Activated T-cell treated with anti-CD3 and anti-CD28 coated beads, Interleukin-2, amount 50 U/mL, for 72 hours (primary cell): ENCODE data around the gene GAPDH. TPM values are rescaled to one million over a fixed set of nuclear protein-coding genes. Genes with fewer than 3 reads are reported as not detected.
A peak's percentile ranks its signal among the peaks of the same experiment; 100 is the strongest.
"Not testable (repeated sequence)": the region's sequence is repeated elsewhere in the genome, so short reads cannot be mapped to it uniquely, and the experiment has no call there.

Source experiments
- ATAC-seq, 2 donors: fragments of 150-1000 bp; cut with Tn5 transposase; replicated peaks in 1 of 2; 2 replicates each; pipeline ENCODE4 v1.10.0; 2021; ENCODE audit warnings: moderate library complexity in 2 of 2, mild to moderate bottlenecking in 1 of 2
- DNase-seq, 2 donors: peaks; one replicate each; pipeline ENCODE4 v3.0.0; 2021 to 2022; ENCODE audit warnings: mixed read lengths in 1 of 2
- H3K27ac Mint-ChIP-seq: one replicate; pipeline ENCODE4 v1.8.0; 2022; ENCODE audit warnings: mild to moderate bottlenecking, moderate library complexity, mixed read lengths
- H3K27me3 Mint-ChIP-seq: one replicate; pipeline ENCODE4 v1.8.0; 2022; ENCODE audit warnings: low read depth, mixed read lengths
- H3K36me3 Mint-ChIP-seq, 2 donors: one replicate each; pipeline ENCODE4 v1.8.0; 2022; ENCODE audit warnings: mixed read lengths in 2 of 2, mild to moderate bottlenecking in 1 of 2; ENCODE audit not compliant: insufficient read depth in 2 of 2
- H3K4me1 Mint-ChIP-seq: one replicate; pipeline ENCODE4 v1.8.0; 2022; ENCODE audit warnings: low read depth, mixed read lengths
- H3K4me3 Mint-ChIP-seq, 2 donors: one replicate each; pipeline ENCODE4 v1.8.0; 2022; ENCODE audit warnings: mild to moderate bottlenecking in 2 of 2, mixed read lengths in 2 of 2, moderate library complexity in 2 of 2
- H3K9me3 Mint-ChIP-seq, 2 donors: one replicate each; pipeline ENCODE4 v1.8.0; 2022; ENCODE audit warnings: mixed read lengths in 2 of 2
- total RNA-seq, 2 donors: library from RNA; stranded (reverse); gene quantifications; one replicate each; pipeline ENCODE4 v1.2.3, GENCODE V29; 2022

Gene GAPDH
- total RNA-seq, 2 donors from 2014 or later, result 4,101 to 4,234 TPM

DNA sequence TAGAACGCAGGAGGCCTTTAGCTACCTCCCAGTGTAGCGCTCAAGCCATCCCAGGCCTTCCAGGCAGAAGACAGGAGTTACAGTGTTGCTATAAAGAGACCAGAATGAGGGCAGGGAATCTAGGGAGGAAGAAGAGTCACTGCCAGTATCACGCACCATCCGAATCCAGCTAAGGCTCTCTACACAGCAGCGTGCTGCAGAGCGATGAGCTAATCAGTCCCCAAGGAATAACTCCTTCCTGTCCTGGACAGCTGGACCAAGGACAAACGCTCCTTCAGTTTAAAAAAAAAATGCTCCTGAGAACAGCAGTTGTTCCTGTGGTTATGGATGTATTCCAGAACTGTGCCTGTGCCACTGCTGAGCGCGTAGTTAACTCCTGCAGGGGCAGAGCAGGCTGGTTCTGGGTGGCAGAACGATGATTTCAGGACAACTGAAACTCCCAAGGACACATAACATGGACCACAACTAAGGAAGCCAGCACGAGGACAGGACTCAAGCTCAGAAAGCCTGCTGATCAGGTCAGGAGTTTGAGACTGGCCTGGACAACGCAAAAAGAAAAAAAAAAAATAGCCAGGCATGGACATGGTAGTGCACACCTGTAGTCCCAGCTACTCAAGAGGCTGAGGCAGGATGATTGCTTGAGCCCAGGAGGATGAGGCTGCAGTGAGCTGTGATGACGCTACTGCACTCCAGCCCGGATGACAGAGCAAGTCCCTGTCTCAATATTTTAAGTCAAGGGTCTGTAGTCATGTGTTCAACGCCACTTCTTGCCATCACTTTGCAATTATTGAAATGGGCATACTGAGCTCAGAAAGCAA is 18.9 kb downstream of the GAPDH start:
- Mint-ChIP-seq H3K4me3 (peak overlapping the region; percentile 22 to 24), H3K27ac (no peak overlapping the region), H3K4me1 (peaks cover 62% of the 10 kb centered on the region), H3K36me3 (peaks cover 0 to 13% of the 10 kb centered on the region in 2 donors), H3K27me3 (no peaks in the 10 kb centered on the region), H3K9me3 (no peaks in the 10 kb centered on the region)
- DNase-seq, result no peak
- ATAC-seq, result no peak

DNA sequence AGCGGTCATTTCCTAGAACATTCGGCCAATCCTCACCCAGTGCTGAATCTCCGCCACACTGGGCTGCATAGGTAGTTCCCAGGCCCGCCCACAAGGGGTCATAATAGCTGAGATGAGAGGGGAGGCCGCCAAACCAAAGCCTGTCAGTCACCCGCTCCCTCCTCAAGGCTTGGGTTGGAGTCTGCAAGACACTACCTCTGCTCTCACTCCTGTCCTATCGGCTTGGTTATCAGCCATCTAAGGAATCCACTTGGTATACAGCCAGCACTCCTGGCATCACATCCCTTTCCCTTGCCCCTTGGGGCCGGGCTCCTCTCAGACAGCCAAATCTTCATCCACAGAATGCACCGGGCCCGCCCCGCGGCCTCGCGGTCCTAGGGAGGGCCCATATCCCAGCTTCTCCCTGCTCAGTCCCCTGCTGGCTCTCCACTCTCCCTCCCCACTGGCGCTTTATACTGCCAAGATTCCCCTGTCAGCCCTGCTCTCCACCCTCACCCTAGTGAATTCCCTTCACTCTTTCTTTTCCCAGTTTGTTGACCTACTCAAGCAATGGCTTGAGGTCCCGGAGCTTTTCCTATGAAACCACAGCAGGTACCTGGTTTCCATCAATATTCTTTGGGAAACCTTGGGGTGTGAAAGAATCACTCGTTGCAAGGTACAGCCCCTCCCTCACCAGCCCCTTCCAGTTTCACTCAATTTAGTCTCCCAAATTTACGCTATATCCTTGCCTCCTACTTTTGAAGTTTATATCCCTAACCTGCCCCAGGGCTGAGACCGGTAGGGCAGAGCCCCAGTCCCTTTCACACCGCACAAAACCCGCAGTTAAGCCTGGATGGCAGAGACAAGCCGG is 20.1 kb downstream of the GAPDH start:
- DNase-seq, result peak; percentile 83 to 84
- Mint-ChIP-seq H3K9me3 (no peaks in the 10 kb centered on the region), H3K4me3 (peak overlapping the region; percentile 87 to 98), H3K27ac (peak overlapping the region; percentile 11), H3K27me3 (no peaks in the 10 kb centered on the region), H3K36me3 (peaks cover 0 to 7% of the 10 kb centered on the region in 2 donors), H3K4me1 (peaks cover 56% of the 10 kb centered on the region)
- peak; percentile 52 to 58 for ATAC-seq

- Mint-ChIP-seq H3K27ac (peak overlapping the region; percentile 11), H3K36me3 (peaks cover 0 to 13% of the 10 kb centered on the region in 2 donors), H3K27me3 (no peaks in the 10 kb centered on the region), H3K4me3 (peak overlapping the region; percentile 87 to 98), H3K9me3 (no peaks in the 10 kb centered on the region), H3K4me1 (peaks cover 56% of the 10 kb centered on the region)
- DNase-seq (peak; percentile 33 to 37), ATAC-seq (peak; percentile 1 to 25)
These were observed 20.8 kb downstream of the GAPDH start for GRCh38 chr12:6555018-6555691.

- Mint-ChIP-seq H3K27ac (peak overlapping the region; percentile 78), H3K36me3 (peaks cover 0 to 19% of the 10 kb centered on the region in 2 donors), H3K4me3 (peak overlapping the region; percentile 83 to 98), H3K4me1 (peaks cover 53% of the 10 kb centered on the region)
- not testable (repeated sequence) for ATAC-seq, H3K9me3 Mint-ChIP-seq, DNase-seq, H3K27me3 Mint-ChIP-seq
These were observed 22.1 kb downstream of the GAPDH start for GRCh38 chr12:6556496-6556817.

DNA sequence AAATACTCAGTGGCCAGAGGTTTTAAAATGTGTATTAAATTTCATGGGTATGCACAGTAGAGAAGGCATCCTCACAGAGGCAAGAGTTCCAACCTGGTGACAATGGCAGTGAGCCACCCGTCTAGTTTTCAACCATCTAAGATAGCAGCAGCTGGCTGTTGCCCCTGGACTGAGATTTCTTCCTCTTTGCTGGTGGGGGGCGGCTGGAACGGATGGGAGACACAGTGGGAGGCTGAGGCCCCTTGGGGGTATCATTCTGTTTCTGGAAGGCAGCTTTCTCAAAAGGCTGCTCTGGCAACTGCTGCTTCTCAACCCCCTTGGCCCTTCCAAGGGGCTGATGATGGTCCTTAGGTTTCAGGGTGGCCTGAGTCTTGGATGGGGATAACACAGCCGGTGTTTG is 22.5 kb downstream of the GAPDH start:
- Mint-ChIP-seq H3K27ac (peak overlapping the region; percentile 78), H3K27me3 (no peaks in the 10 kb centered on the region), H3K4me3 (peak overlapping the region; percentile 83 to 98), H3K4me1 (peaks cover 49% of the 10 kb centered on the region), H3K9me3 (no peaks in the 10 kb centered on the region), H3K36me3 (peaks cover 0 to 21% of the 10 kb centered on the region in 2 donors)
- ATAC-seq, result no peak
- no peak for DNase-seq

- ATAC-seq (peak in 1 of 2 donors; percentile 6), DNase-seq (peak; percentile 50 to 68)
- H3K4me3 Mint-ChIP-seq, H3K9me3 Mint-ChIP-seq, H3K27me3 Mint-ChIP-seq: not testable (repeated sequence)
- peaks cover 0 to 29% of the 10 kb centered on the region in 2 donors for H3K36me3 Mint-ChIP-seq
- peak overlapping the region; percentile 9 for H3K27ac Mint-ChIP-seq
- H3K4me1 Mint-ChIP-seq, result peaks cover 36% of the 10 kb centered on the region
These were observed 23.9 kb downstream of the GAPDH start for GRCh38 chr12:6558014-6558760.

- no peaks in the 10 kb centered on the region for H3K9me3 Mint-ChIP-seq
- DNase-seq (no peak), ATAC-seq (no peak)
- H3K36me3 Mint-ChIP-seq, result peaks cover 4 to 35% of the 10 kb centered on the region in 2 donors
- no peaks in the 10 kb centered on the region for H3K27me3 Mint-ChIP-seq
- H3K4me1 Mint-ChIP-seq, result peaks cover 33% of the 10 kb centered on the region
- no peak overlapping the region for H3K4me3 Mint-ChIP-seq
- no peak overlapping the region for H3K27ac Mint-ChIP-seq
These were observed 25.2 kb downstream of the GAPDH start for GRCh38 chr12:6559500-6559899.

DNA sequence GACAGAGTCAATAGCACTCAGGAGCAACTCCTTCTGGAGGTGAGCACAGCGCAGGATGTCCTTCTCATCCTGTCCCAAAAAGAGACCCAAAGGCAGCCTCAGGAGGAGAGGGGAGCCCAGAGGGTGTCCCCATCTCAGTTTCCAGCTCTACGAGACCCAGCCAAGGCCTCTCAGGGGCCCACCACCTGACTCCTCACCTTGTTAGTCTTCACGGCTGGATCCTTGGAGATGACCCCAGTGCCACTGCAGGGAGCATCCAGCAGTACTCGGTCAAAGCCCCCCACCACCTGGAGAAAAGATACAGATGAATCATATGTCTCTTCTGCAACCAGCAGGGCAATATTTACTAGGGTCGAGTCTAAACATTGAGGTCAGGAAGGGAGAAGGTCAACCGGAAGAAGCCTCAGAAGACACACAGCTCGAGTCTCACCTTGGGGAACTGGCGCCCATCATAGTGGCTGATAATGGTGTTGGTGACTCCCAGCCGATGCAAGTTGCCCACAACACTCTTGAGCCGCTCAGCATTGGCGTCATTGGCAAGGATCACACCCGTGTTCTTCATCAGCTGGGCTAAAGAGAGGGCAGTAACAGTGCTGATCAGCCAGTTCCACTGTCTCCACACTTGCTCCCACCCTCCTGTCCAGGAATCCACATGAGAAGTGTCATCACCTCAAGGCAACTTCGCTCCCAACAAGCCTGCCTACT is 26.3 kb downstream of the GAPDH start:
- Mint-ChIP-seq H3K36me3 (peaks cover 9 to 38% of the 10 kb centered on the region in 2 donors), H3K4me1 (peaks cover 37% of the 10 kb centered on the region), H3K4me3 (no peak overlapping the region), H3K27ac (peak overlapping the region; percentile 35), H3K27me3 (no peaks in the 10 kb centered on the region), H3K9me3 (no peaks in the 10 kb centered on the region)
- DNase-seq (no peak), ATAC-seq (no peak)

GRCh38 chr12:6562881-6563280 is 28.6 kb downstream of the GAPDH start:
- DNase-seq (no peak), ATAC-seq (no peak)
- H3K4me1 Mint-ChIP-seq, result peaks cover 47% of the 10 kb centered on the region
- peak overlapping the region; percentile 78 for H3K27ac Mint-ChIP-seq
- no peaks in the 10 kb centered on the region for H3K9me3 Mint-ChIP-seq
- no peaks in the 10 kb centered on the region for H3K27me3 Mint-ChIP-seq
- H3K36me3 Mint-ChIP-seq, result peaks cover 17 to 51% of the 10 kb centered on the region in 2 donors
- no peak overlapping the region for H3K4me3 Mint-ChIP-seq

- no peaks in the 10 kb centered on the region for H3K27me3 Mint-ChIP-seq
- peak overlapping the region; percentile 63 for H3K27ac Mint-ChIP-seq
- DNase-seq (peak; percentile 71 to 78), ATAC-seq (peak; percentile 21 to 41)
- no peak overlapping the region for H3K4me3 Mint-ChIP-seq
- peaks cover 42% of the 10 kb centered on the region for H3K4me1 Mint-ChIP-seq
- H3K9me3 Mint-ChIP-seq, result no peaks in the 10 kb centered on the region
- H3K36me3 Mint-ChIP-seq, result peaks cover 19 to 54% of the 10 kb centered on the region in 2 donors
These were observed 29.2 kb downstream of the GAPDH start for GRCh38 chr12:6563448-6564050.

DNA sequence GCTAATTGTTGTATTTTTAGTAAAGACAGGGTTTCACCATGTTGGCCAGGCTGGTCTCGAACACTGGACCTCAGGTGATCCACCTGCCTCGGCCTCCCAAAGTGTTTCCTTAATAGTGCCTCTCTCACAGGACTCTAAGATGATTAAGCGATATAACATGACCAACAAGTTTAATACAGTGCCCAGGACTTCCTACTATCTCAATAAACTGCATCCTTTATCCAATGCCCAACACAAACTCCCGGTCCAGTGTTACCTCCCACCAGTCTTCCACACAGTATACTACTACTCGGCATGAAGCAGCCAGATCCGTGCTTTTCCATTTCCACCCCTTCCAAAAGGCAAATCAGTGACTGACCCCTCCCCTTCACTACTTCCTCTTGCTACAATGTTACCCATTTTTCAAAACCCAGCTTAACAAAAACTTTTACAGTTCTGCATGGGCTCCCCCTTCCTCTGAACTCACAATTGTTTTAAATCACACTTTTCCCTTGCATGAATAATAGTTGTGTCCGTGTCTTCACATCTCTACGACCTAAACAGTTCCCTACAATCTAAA is 32.9 kb downstream of the GAPDH start:
- no peaks in the 10 kb centered on the region for H3K27me3 Mint-ChIP-seq
- H3K4me1 Mint-ChIP-seq, result peaks cover 66% of the 10 kb centered on the region
- peak overlapping the region; percentile 93 for H3K4me3 Mint-ChIP-seq

More for the DNA sequence above, 32.9 kb downstream of the GAPDH start:
- no peaks in the 10 kb centered on the region for H3K9me3 Mint-ChIP-seq
- DNase-seq, result no peak
- peaks cover 19 to 51% of the 10 kb centered on the region in 2 donors for H3K36me3 Mint-ChIP-seq
- no peak for ATAC-seq
- H3K27ac Mint-ChIP-seq, result peak overlapping the region; percentile 98
